Measurements from ENCODE around the gene SCAF4. TPM values are rescaled to one million over a fixed set of nuclear protein-coding genes. Genes with fewer than 3 reads are reported as not detected.

The SCAF4 gene
- total and polyA plus RNA-seq, 9 of the 15 experiments (the other 6 are each of a cell fraction or from before 2014, with no cell fraction given): 2.3 to 55.7 (median 17.2) TPM

DNA sequence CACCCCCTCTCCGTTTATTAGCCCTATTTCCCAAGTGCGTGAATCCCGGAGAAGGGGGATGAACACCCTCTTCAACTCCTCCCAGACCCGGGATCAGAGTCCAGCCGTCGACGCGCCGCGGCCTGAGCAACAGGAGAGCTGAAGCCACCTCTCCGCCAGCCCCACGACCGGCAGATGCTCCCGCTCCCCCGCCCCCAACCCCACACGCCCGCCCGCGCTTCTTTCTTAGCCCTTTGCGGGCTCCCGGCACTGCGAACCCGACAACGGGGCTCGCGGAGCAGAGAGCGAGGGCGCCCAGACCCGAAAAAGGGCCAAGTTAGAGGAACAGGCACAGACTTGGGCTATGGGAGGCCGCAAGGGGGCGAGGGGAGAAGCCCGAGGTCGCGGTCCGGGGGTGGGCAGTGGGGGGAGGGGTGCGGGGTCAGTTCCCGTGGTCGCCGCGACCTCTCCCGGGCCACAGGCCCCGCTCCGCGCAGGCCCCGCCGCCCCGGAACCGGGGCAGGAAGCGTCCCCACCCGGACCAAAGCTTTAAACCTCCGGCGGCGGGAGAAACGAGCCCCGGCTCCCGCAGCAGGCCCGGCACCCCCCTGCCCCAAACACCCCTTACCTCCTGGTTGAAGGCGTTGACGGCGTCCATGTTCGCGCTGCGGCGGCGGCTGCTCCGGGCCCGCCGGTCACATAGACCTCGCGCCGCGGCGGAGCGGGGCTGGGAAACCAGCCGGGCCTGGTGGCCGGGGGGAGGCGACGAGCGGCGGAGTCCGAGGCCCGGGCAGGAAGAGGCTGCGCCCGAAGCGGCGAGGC lies 662 bp downstream of the SCAF4 start (continued):
- TF ChIP-seq, protein P1, sequence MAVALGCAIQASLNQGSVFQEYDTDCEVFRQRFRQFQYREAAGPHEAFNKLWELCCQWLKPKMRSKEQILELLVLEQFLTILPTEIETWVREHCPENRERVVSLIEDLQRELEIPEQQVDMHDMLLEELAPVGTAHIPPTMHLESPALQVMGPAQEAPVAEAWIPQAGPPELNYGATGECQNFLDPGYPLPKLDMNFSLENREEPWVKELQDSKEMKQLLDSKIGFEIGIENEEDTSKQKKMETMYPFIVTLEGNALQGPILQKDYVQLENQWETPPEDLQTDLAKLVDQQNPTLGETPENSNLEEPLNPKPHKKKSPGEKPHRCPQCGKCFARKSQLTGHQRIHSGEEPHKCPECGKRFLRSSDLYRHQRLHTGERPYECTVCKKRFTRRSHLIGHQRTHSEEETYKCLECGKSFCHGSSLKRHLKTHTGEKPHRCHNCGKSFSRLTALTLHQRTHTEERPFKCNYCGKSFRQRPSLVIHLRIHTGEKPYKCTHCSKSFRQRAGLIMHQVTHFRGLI (CRISPR knock-in tag; IDR thresholded peaks at IDR 0.05): no peak
- TF ChIP-seq TAF9B (IDR thresholded peaks at IDR 0.05; ENCODE audit: partially characterized antibody) (no peak), TEAD1 (CRISPR knock-in tag; IDR thresholded peaks at IDR 0.05) (peak in 1 of 2 experiments; percentile 39; a peak in 1 of 4 replicates), PCBP1 (IDR thresholded peaks at IDR 0.05; ENCODE audit: low read depth, low read length, poor library complexity, severe bottlenecking) (peak; percentile 90), ZNF436 (CRISPR knock-in tag; IDR thresholded peaks at IDR 0.05) (no peak), BDP1 (IDR thresholded peaks at IDR 0.05; ENCODE audit: insufficient read depth, insufficient read length) (no peak), RAD51 (IDR thresholded peaks at IDR 0.05; ENCODE audit: borderline replicate concordance, low read depth) (no peak), ZC3H8 (IDR thresholded peaks at IDR 0.05) (no peak), ZNF561 (CRISPR knock-in tag; conservative IDR thresholded peaks at IDR 0.05) (no peak), ZNF644 (tag; IDR thresholded peaks at IDR 0.05; ENCODE audit: low read depth) (no peak), ZNF75A (CRISPR knock-in tag; IDR thresholded peaks at IDR 0.05) (no peak), ZNF282 (CRISPR knock-in tag; IDR thresholded peaks at IDR 0.05) (0 out of 2 replicates have a peak, but pooled peaks have one; percentile 40), MYBL2 (IDR thresholded peaks at IDR 0.05; ENCODE audit: low read depth) (no peak), MYBL2 (CRISPR knock-in tag; IDR thresholded peaks at IDR 0.05; ENCODE audit: borderline replicate concordance) (no peak), PHF21A (IDR thresholded peaks at IDR 0.05; ENCODE audit: borderline replicate concordance, low read depth) (no peak), MAZ (CRISPR knock-in tag; conservative IDR thresholded peaks at IDR 0.05 in 1 of 2, IDR thresholded peaks at IDR 0.05 in 1 of 2) (peak in 1 of 2 experiments; percentile 40; a peak in 2 of 4 replicates), ARNT (IDR thresholded peaks at IDR 0.05) (no peak)
- TF ChIP-seq, protein P2, sequence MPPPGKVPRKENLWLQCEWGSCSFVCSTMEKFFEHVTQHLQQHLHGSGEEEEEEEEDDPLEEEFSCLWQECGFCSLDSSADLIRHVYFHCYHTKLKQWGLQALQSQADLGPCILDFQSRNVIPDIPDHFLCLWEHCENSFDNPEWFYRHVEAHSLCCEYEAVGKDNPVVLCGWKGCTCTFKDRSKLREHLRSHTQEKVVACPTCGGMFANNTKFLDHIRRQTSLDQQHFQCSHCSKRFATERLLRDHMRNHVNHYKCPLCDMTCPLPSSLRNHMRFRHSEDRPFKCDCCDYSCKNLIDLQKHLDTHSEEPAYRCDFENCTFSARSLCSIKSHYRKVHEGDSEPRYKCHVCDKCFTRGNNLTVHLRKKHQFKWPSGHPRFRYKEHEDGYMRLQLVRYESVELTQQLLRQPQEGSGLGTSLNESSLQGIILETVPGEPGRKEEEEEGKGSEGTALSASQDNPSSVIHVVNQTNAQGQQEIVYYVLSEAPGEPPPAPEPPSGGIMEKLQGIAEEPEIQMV (tag; conservative IDR thresholded peaks at IDR 0.05; ENCODE audit: low read depth): no peak
- TF ChIP-seq, protein P3, sequence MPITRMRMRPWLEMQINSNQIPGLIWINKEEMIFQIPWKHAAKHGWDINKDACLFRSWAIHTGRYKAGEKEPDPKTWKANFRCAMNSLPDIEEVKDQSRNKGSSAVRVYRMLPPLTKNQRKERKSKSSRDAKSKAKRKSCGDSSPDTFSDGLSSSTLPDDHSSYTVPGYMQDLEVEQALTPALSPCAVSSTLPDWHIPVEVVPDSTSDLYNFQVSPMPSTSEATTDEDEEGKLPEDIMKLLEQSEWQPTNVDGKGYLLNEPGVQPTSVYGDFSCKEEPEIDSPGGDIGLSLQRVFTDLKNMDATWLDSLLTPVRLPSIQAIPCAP (CRISPR knock-in tag; IDR thresholded peaks at IDR 0.05; ENCODE audit: borderline replicate concordance): no peak
- TF ChIP-seq, protein P4, sequence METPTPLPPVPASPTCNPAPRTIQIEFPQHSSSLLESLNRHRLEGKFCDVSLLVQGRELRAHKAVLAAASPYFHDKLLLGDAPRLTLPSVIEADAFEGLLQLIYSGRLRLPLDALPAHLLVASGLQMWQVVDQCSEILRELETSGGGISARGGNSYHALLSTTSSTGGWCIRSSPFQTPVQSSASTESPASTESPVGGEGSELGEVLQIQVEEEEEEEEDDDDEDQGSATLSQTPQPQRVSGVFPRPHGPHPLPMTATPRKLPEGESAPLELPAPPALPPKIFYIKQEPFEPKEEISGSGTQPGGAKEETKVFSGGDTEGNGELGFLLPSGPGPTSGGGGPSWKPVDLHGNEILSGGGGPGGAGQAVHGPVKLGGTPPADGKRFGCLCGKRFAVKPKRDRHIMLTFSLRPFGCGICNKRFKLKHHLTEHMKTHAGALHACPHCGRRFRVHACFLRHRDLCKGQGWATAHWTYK (CRISPR knock-in tag; IDR thresholded peaks at IDR 0.05): 0 out of 2 replicates have a peak, but pooled peaks have one; percentile 30
- TF ChIP-seq, protein P5, sequence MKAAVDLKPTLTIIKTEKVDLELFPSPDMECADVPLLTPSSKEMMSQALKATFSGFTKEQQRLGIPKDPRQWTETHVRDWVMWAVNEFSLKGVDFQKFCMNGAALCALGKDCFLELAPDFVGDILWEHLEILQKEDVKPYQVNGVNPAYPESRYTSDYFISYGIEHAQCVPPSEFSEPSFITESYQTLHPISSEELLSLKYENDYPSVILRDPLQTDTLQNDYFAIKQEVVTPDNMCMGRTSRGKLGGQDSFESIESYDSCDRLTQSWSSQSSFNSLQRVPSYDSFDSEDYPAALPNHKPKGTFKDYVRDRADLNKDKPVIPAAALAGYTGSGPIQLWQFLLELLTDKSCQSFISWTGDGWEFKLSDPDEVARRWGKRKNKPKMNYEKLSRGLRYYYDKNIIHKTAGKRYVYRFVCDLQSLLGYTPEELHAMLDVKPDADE (conservative IDR thresholded peaks at IDR 0.05; ENCODE audit: control insufficient read depth, low read depth, low read length): 0 out of 2 replicates have a peak, but pooled peaks have one; percentile 7

Measured in K562 (cell line).